ENCODE results near the gene LGALS9.
A peak's percentile ranks its signal among the peaks of the same experiment; 100 is the strongest.

The LGALS9 gene

GRCh38 chr17:27630607-27631410 lies at the start of gene LGALS9:
LGALS9 (plus strand) TSS chr17:27631188; CDS start chr17:27631266, 78 bp downstream.
- DNase-seq, result no peak

GRCh38 chr17:27582696-27583095 lies 48.3 kb upstream of the LGALS9 start:
- DNase-seq, result no peak

GRCh38 chr17:27585153-27585681 lies 45.8 kb upstream of the LGALS9 start:
- no peak for DNase-seq

- DNase-seq, result no peak
These were observed 45.2 kb upstream of the LGALS9 start for GRCh38 chr17:27585792-27586191.

- no peak for DNase-seq
These were observed 44.7 kb upstream of the LGALS9 start for GRCh38 chr17:27586203-27586721.

GRCh38 chr17:27588354-27588753 lies 42.6 kb upstream of the LGALS9 start:
- DNase-seq, result no peak

GRCh38 chr17:27590864-27591263 lies 40.1 kb upstream of the LGALS9 start:
- DNase-seq, result no peak

GRCh38 chr17:27591986-27592385 lies 39.0 kb upstream of the LGALS9 start:
- no peak for DNase-seq

GRCh38 chr17:27593232-27593856 lies 37.6 kb upstream of the LGALS9 start:
- no peak for DNase-seq

- DNase-seq, result no peak
These were observed 37.1 kb upstream of the LGALS9 start for GRCh38 chr17:27593857-27594255.

GRCh38 chr17:27595208-27595607 lies 35.8 kb upstream of the LGALS9 start:
- DNase-seq, result no peak

GRCh38 chr17:27596096-27596495 lies 34.9 kb upstream of the LGALS9 start:
- DNase-seq, result no peak

- DNase-seq, result no peak
These were observed 34.3 kb upstream of the LGALS9 start for GRCh38 chr17:27596566-27597187.

GRCh38 chr17:27597188-27597580 lies 33.8 kb upstream of the LGALS9 start:
- no peak for DNase-seq

GRCh38 chr17:27597783-27598320 lies 33.1 kb upstream of the LGALS9 start:
- no peak for DNase-seq

GRCh38 chr17:27598337-27599050 lies 32.5 kb upstream of the LGALS9 start:
- no peak for DNase-seq

- DNase-seq, result no peak
These were observed 30.5 kb upstream of the LGALS9 start for GRCh38 chr17:27600471-27600870.

- DNase-seq, result peak; percentile 87
These were observed 29.7 kb upstream of the LGALS9 start for GRCh38 chr17:27601069-27601974.

- no peak for DNase-seq
These were observed 29.0 kb upstream of the LGALS9 start for GRCh38 chr17:27601975-27602302.

GRCh38 chr17:27602721-27603420 lies 28.1 kb upstream of the LGALS9 start:
- DNase-seq, result peak; percentile 76

GRCh38 chr17:27603421-27603770 lies 27.6 kb upstream of the LGALS9 start:
- no peak for DNase-seq

Measured in activated CD8-positive, alpha-beta memory T cell treated with anti-CD3 and anti-CD28 coated beads, Interleukin-2, amount 50 U/mL, for 4 hours (primary cell).